HEK293 (cell line): Measurements from ENCODE around the gene PPFIA1.

Experiments
- CTCF ChIA-PET: fragments of 350-600 bp; formaldehyde crosslinking; extraction: SDS; loops from one replicate; lab custom pipeline; 2021; ENCODE audit warnings: antibody characterized with exemption; lab: Yijun Ruan, JAX
- POLR2A ChIA-PET: fragments of 300-600 bp; formaldehyde crosslinking; extraction: SDS; loops from one replicate; lab custom pipeline; 2020; ENCODE audit warnings: antibody characterized with exemption, inconsistent platforms; lab: Yijun Ruan, JAX
- H3K27ac ChIP-seq: fragments of 200-500 bp; sonication (Bioruptor generic); 2 replicates; pipeline ENCODE4 v1.5.1; 2014; ENCODE audit warnings: low read depth, low read length, control low read depth, inconsistent platforms; ENCODE audit errors: extremely low read depth
- H3K36me3 ChIP-seq, 2 experiments: fragments of 200-500 bp in 1 of 2; sonication (Bioruptor generic) in 1 of 2; 1 replicate in 1 of 2; 2 replicates in 1 of 2; pipeline ENCODE4 v1.5.1; 2014 to 2017; ENCODE audit warnings: inconsistent platforms in 2 of 2, low read length in 2 of 2; ENCODE audit not compliant: control insufficient read depth in 2 of 2, insufficient read depth in 1 of 2
- H3K4me1 ChIP-seq: fragments of 200-500 bp; sonication (Bioruptor generic); 2 replicates; pipeline ENCODE4 v1.5.1; 2014; ENCODE audit warnings: mild to moderate bottlenecking, low read length, inconsistent platforms; ENCODE audit not compliant: control insufficient read depth, insufficient read depth
- H3K4me3 ChIP-seq: 2 replicates; pipeline ENCODE4 v1.5.1; 2011; ENCODE audit warnings: low read depth, mild to moderate bottlenecking, control low read depth, low read length, moderate library complexity
- H3K9me3 ChIP-seq: fragments of 200-500 bp; sonication (Bioruptor generic); 2 replicates; pipeline ENCODE4 v1.5.1; 2014; ENCODE audit warnings: low read depth, low read length, inconsistent platforms; ENCODE audit not compliant: control insufficient read depth, insufficient read depth
- BCL11B ChIP-seq: fragments of 450-650 bp; formaldehyde crosslinking; IDR thresholded peaks from 2 replicates; pipeline ENCODE4 v1.5.1; 2016; ENCODE audit warnings: low read depth, missing biosample characterization, missing genetic modification characterization
- EGR2 ChIP-seq: fragments of 450-650 bp; formaldehyde crosslinking; IDR thresholded peaks from 2 replicates; pipeline ENCODE4 v1.5.1; 2016; ENCODE audit warnings: low read depth, missing biosample characterization, missing genetic modification characterization
- HOXC10 ChIP-seq: sonication (generic); formaldehyde crosslinking; IDR thresholded peaks from 2 replicates; pipeline ENCODE4 v1.8.1; 2023; ENCODE audit warnings: mild to moderate bottlenecking, missing genetic modification reagents
- KLF7 ChIP-seq: fragments of 450-650 bp; formaldehyde crosslinking; IDR thresholded peaks from 2 replicates; pipeline ENCODE4 v1.5.1; 2016; ENCODE audit warnings: missing biosample characterization, missing genetic modification characterization, borderline replicate concordance
- REPIN1 ChIP-seq: fragments of 450-650 bp; formaldehyde crosslinking; IDR thresholded peaks from 2 replicates; pipeline ENCODE4 v1.5.1; 2017; ENCODE audit warnings: missing biosample characterization, missing genetic modification characterization, low read depth
- ZBTB21 ChIP-seq: fragments of 450-650 bp; formaldehyde crosslinking; IDR thresholded peaks from 2 replicates; pipeline ENCODE4 v1.5.1; 2017; ENCODE audit warnings: missing biosample characterization, missing genetic modification characterization
- ZBTB8A ChIP-seq: fragments of 450-650 bp; formaldehyde crosslinking; IDR thresholded peaks from 2 replicates; pipeline ENCODE4 v1.5.1; 2016; ENCODE audit warnings: missing biosample characterization, missing genetic modification characterization
- ZFHX2 ChIP-seq: fragments of 450-650 bp; formaldehyde crosslinking; conservative IDR thresholded peaks from 2 replicates; pipeline ENCODE4 v1.5.1; 2016; ENCODE audit warnings: missing biosample characterization, missing genetic modification characterization
- ZNF23 ChIP-seq: fragments of 450-650 bp; formaldehyde crosslinking; IDR thresholded peaks from 2 replicates; pipeline ENCODE4 v1.5.1; 2016; ENCODE audit warnings: missing biosample characterization, missing genetic modification characterization, borderline replicate concordance
- ZNF350 ChIP-seq: fragments of 450-650 bp; formaldehyde crosslinking; IDR thresholded peaks from 2 replicates; pipeline ENCODE4 v1.5.0; 2017; ENCODE audit warnings: missing biosample characterization, mild to moderate bottlenecking, missing genetic modification characterization
- ZNF354C ChIP-seq: fragments of 450-650 bp; formaldehyde crosslinking; IDR thresholded peaks from 2 replicates; pipeline ENCODE4 v1.5.1; 2016; ENCODE audit warnings: missing biosample characterization, missing genetic modification characterization, low read depth, borderline replicate concordance
- ZNF48 ChIP-seq: fragments of 450-650 bp; formaldehyde crosslinking; IDR thresholded peaks from 2 replicates; pipeline ENCODE4 v1.5.1; 2016; ENCODE audit warnings: missing biosample characterization, missing genetic modification characterization
- ZNF514 ChIP-seq: fragments of 450-650 bp; formaldehyde crosslinking; IDR thresholded peaks from 2 replicates; pipeline ENCODE4 v1.5.1; 2016; ENCODE audit warnings: missing biosample characterization, missing genetic modification characterization
- ZNF792 ChIP-seq: fragments of 450-650 bp; formaldehyde crosslinking; IDR thresholded peaks from 2 replicates; pipeline ENCODE4 v1.5.1; 2016; ENCODE audit warnings: missing biosample characterization, missing genetic modification characterization
- ZNF830 ChIP-seq: fragments of 450-650 bp; IDR thresholded peaks from 2 replicates; pipeline ENCODE4 v1.5.0; 2018; ENCODE audit warnings: missing biosample characterization, missing genetic modification characterization, low read depth, mild to moderate bottlenecking, moderate library complexity
- ZNF843 ChIP-seq: fragments of 450-650 bp; formaldehyde crosslinking; IDR thresholded peaks from 2 replicates; pipeline ENCODE4 v1.5.1; 2016; ENCODE audit warnings: missing biosample characterization, missing genetic modification characterization
- TF ChIP-seq, protein P1 (sequence below): fragments of 450-650 bp; formaldehyde crosslinking; IDR thresholded peaks from 2 replicates; pipeline ENCODE4 v1.5.1; 2016; ENCODE audit warnings: missing biosample characterization, missing genetic modification characterization
- TF ChIP-seq, protein P2 (sequence below): fragments of 450-650 bp; formaldehyde crosslinking; optimal IDR thresholded peaks from 2 replicates; pipeline ENCODE3; 2016; ENCODE audit warnings: missing biosample characterization, mild to moderate bottlenecking, missing genetic modification characterization
- TF ChIP-seq, protein P3 (sequence below): IDR thresholded peaks from 2 replicates; pipeline ENCODE4 v1.6.1; 2011; ENCODE audit warnings: mild to moderate bottlenecking, low read depth, low read length, borderline replicate concordance
- TF ChIP-seq, protein P4 (sequence below): fragments of 450-650 bp; formaldehyde crosslinking; IDR thresholded peaks from 2 replicates; pipeline ENCODE4 v1.5.1; 2016; ENCODE audit warnings: missing biosample characterization, missing genetic modification characterization
- TF ChIP-seq, protein P5 (sequence below): fragments of 450-650 bp; formaldehyde crosslinking; IDR thresholded peaks from 2 replicates; pipeline ENCODE4 v1.5.1; 2017; ENCODE audit warnings: missing biosample characterization, mild to moderate bottlenecking, missing genetic modification characterization, moderate library complexity
- TF ChIP-seq, protein P6 (sequence below): fragments of 450-650 bp; formaldehyde crosslinking; IDR thresholded peaks from 2 replicates; pipeline ENCODE4 v1.5.1; 2016; ENCODE audit warnings: missing biosample characterization, missing genetic modification characterization
- TF ChIP-seq, protein P7 (sequence below): fragments of 450-650 bp; formaldehyde crosslinking; IDR thresholded peaks from 2 replicates; pipeline ENCODE4 v1.5.1; 2017; ENCODE audit warnings: missing biosample characterization, missing genetic modification characterization

The PPFIA1 gene

GRCh38 chr11:70429428-70429705, 158.9 kb downstream of the PPFIA1 start (continued):
- TF ChIP-seq, protein P1, sequence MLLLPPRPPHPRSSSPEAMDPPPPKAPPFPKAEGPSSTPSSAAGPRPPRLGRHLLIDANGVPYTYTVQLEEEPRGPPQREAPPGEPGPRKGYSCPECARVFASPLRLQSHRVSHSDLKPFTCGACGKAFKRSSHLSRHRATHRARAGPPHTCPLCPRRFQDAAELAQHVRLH (tag by site-specific recombination): no peak
- TF ChIP-seq HOXC10 (CRISPR knock-in tag) (no peak), ZNF843 (tag by site-specific recombination) (no peak)

- CTCF ChIA-PET: no interaction called here
- H3K4me1 ChIP-seq: no peaks in the 10 kb centered on the region
- H3K4me3 ChIP-seq: no peak overlapping the region
- H3K27ac ChIP-seq: no peak overlapping the region
- no peaks in the 10 kb centered on the region for H3K9me3 ChIP-seq
- peaks cover 0 to 87% of the 10 kb centered on the region in 2 experiments; a peak in 2 of 3 replicates for H3K36me3 ChIP-seq
- POLR2A ChIA-PET: no interaction called here
- TF ChIP-seq ZBTB21 (no peak), EGR2 (tag by site-specific recombination) (no peak), ZNF514 (no peak), ZNF830 (tag by site-specific recombination) (no peak), ZBTB8A (no peak), ZNF350 (tag by site-specific recombination) (no peak), ZNF354C (tag by site-specific recombination) (no peak), ZNF792 (tag by site-specific recombination) (no peak), ZFHX2 (tag by site-specific recombination) (no peak), ZNF48 (no peak), REPIN1 (tag by site-specific recombination) (no peak), BCL11B (tag by site-specific recombination) (no peak), KLF7 (tag by site-specific recombination) (no peak), ZNF23 (tag by site-specific recombination) (no peak)
- TF ChIP-seq, protein P2, sequence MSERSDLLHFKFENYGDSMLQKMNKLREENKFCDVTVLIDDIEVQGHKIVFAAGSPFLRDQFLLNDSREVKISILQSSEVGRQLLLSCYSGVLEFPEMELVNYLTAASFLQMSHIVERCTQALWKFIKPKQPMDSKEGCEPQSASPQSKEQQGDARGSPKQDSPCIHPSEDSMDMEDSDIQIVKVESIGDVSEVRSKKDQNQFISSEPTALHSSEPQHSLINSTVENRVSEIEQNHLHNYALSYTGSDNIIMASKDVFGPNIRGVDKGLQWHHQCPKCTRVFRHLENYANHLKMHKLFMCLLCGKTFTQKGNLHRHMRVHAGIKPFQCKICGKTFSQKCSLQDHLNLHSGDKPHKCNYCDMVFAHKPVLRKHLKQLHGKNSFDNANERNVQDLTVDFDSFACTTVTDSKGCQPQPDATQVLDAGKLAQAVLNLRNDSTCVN: no peak
- TF ChIP-seq, protein P3, sequence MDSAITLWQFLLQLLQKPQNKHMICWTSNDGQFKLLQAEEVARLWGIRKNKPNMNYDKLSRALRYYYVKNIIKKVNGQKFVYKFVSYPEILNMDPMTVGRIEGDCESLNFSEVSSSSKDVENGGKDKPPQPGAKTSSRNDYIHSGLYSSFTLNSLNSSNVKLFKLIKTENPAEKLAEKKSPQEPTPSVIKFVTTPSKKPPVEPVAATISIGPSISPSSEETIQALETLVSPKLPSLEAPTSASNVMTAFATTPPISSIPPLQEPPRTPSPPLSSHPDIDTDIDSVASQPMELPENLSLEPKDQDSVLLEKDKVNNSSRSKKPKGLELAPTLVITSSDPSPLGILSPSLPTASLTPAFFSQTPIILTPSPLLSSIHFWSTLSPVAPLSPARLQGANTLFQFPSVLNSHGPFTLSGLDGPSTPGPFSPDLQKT: no peak
- TF ChIP-seq, protein P4, sequence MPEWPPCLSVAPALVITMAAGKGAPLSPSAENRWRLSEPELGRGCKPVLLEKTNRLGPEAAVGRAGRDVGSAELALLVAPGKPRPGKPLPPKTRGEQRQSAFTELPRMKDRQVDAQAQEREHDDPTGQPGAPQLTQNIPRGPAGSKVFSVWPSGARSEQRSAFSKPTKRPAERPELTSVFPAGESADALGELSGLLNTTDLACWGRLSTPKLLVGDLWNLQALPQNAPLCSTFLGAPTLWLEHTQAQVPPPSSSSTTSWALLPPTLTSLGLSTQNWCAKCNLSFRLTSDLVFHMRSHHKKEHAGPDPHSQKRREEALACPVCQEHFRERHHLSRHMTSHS (tag by site-specific recombination): no peak
- TF ChIP-seq, protein P5, sequence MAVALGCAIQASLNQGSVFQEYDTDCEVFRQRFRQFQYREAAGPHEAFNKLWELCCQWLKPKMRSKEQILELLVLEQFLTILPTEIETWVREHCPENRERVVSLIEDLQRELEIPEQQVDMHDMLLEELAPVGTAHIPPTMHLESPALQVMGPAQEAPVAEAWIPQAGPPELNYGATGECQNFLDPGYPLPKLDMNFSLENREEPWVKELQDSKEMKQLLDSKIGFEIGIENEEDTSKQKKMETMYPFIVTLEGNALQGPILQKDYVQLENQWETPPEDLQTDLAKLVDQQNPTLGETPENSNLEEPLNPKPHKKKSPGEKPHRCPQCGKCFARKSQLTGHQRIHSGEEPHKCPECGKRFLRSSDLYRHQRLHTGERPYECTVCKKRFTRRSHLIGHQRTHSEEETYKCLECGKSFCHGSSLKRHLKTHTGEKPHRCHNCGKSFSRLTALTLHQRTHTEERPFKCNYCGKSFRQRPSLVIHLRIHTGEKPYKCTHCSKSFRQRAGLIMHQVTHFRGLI: no peak
- TF ChIP-seq, protein P6, sequence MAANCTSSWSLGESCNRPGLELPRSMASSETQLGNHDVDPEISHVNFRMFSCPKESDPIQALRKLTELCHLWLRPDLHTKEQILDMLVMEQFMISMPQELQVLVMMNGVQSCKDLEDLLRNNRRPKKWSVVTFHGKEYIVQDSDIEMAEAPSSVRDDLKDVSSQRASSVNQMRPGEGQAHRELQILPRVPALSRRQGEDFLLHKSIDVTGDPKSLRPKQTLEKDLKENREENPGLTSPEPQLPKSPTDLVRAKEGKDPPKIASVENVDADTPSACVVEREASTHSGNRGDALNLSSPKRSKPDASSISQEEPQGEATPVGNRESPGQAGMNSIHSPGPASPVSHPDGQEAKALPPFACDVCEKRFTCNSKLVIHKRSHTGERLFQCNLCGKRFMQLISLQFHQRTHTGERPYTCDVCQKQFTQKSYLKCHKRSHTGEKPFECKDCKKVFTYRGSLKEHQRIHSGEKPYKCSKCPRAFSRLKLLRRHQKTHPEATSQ (tag by site-specific recombination): no peak
- TF ChIP-seq, protein P7, sequence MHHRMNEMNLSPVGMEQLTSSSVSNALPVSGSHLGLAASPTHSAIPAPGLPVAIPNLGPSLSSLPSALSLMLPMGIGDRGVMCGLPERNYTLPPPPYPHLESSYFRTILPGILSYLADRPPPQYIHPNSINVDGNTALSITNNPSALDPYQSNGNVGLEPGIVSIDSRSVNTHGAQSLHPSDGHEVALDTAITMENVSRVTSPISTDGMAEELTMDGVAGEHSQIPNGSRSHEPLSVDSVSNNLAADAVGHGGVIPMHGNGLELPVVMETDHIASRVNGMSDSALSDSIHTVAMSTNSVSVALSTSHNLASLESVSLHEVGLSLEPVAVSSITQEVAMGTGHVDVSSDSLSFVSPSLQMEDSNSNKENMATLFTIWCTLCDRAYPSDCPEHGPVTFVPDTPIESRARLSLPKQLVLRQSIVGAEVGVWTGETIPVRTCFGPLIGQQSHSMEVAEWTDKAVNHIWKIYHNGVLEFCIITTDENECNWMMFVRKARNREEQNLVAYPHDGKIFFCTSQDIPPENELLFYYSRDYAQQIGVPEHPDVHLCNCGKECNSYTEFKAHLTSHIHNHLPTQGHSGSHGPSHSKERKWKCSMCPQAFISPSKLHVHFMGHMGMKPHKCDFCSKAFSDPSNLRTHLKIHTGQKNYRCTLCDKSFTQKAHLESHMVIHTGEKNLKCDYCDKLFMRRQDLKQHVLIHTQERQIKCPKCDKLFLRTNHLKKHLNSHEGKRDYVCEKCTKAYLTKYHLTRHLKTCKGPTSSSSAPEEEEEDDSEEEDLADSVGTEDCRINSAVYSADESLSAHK (tag by site-specific recombination): no peak
These were observed 159.4 kb downstream of the PPFIA1 start for GRCh38 chr11:70429724-70430521.
